GM19455 (cell line): ENCODE data around the gene IQSEC1.
A peak's percentile ranks its signal among the peaks of the same experiment; 100 is the strongest.

Source experiments
- ATAC-seq: cut with Tn5 transposase; IDR thresholded peaks from one replicate; pipeline ENCODE4 v1.9.1; 2021; ENCODE audit not compliant: unreplicated experiment

IQSEC1 gene

GRCh38 chr3:13050446-13050845, 22.8 kb downstream of the IQSEC1 start:
- ATAC-seq, result no peak

GRCh38 chr3:13049400-13049799, 23.8 kb downstream of the IQSEC1 start:
- no peak for ATAC-seq

- ATAC-seq, result no peak
These were observed 25.7 kb downstream of the IQSEC1 start for GRCh38 chr3:13047296-13048165.

DNA sequence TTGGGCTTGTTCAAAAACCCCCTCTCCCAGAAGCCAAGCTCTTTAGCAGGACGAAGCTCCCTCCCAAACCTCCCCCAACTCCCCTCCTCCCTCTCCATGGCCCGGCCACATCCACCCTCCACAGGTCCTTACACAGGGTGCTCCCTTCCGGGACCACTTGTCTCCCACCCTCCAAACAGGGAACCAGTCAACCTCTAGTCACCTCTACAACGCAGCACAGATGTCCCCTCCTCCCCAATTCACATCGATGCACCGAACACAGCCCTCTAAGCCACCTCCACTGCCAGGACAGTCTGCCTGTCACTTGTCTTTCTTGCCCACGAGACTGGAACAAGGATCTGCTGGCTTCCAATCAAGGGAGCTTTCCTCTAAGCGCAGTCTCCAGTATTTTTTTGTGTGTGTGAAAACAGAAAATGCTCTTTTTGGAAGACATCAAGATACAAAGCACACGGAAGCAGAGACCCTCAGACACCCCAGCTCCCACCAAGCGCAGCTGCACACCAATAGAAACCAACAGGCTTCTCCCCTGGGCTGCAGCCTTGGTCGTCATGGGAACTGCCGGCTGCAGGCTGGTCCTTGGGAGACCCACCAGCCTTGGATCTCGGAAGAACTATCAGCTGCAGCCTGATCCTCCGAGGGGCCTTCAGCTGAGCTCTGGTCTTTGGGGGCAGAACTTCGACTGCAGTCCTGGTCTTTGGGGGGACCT, 26.5 kb downstream of the IQSEC1 start:
- peak; percentile 15 for ATAC-seq

- ATAC-seq, result peak; percentile 83
These were observed 27.2 kb downstream of the IQSEC1 start for GRCh38 chr3:13045904-13046568.

DNA sequence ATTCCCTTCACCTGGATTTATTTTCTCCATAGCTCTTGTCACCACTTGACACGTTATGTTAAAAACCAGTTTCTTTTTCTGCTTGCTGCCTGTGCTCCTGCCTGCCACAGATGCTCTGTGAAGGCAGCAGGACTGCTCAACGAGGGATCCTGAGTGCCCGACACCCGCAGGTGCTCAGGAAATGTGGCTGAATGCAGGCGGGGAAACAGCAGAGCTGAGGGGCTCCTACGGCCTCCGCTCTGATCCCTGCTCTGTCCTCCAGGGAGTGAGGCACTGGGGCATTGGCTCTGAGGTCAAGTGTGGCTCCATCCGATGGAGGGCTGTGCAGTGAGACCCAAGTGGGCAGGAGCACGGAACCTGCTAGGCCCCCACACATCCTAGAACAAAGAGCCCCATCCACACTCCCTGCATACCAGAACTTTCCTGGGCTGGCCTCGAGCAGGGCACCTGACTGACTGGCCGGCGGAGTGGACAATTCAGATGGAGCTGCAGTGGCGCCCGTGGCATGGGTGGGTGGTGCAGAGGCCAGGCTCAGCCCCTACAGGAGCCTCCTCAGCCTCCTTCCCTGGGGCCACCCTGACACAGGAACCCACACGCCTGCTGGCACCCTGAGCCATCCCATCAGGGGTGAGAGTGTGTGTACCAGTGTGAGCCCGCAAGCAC, 27.9 kb downstream of the IQSEC1 start:
- ATAC-seq, result no peak

GRCh38 chr3:13044496-13045240, 28.6 kb downstream of the IQSEC1 start:
- no peak for ATAC-seq

GRCh38 chr3:13043656-13044055, 29.6 kb downstream of the IQSEC1 start:
- ATAC-seq, result no peak

- no peak for ATAC-seq
These were observed 30.4 kb downstream of the IQSEC1 start for GRCh38 chr3:13042715-13043271.

- ATAC-seq, result no peak
These were observed 31.0 kb downstream of the IQSEC1 start for GRCh38 chr3:13042127-13042701.

DNA sequence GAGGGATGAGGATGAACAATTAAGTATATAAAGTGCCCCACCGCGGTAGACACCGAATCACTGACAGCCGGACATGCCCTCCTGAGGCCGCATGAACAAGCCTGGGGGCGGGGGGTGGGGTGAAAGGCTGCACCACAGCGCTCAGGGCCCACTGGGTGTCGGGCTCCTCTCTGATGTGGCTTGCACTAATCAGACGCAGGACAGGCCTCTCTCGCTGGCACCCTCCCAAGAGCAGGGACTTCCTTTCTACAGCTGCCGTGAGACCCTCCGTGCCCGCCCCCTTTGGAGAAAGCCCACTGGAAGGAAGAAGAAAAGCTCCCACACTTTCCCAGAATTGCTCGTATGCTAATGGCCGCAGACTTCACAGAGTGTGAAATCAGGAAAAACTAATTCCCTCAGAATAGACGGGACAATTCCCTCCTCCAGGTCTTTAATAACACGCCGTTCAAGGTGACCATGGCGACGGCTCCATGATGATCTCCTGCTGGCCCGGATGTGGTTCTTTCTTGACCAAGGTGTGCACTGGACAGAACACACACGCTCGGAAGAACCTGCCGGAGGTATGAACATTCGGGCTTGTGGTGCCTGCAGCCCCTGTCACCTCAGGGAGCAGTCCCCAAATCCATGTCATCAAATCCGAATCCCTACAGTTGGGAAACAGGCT, 32.0 kb downstream of the IQSEC1 start:
- no peak for ATAC-seq

DNA sequence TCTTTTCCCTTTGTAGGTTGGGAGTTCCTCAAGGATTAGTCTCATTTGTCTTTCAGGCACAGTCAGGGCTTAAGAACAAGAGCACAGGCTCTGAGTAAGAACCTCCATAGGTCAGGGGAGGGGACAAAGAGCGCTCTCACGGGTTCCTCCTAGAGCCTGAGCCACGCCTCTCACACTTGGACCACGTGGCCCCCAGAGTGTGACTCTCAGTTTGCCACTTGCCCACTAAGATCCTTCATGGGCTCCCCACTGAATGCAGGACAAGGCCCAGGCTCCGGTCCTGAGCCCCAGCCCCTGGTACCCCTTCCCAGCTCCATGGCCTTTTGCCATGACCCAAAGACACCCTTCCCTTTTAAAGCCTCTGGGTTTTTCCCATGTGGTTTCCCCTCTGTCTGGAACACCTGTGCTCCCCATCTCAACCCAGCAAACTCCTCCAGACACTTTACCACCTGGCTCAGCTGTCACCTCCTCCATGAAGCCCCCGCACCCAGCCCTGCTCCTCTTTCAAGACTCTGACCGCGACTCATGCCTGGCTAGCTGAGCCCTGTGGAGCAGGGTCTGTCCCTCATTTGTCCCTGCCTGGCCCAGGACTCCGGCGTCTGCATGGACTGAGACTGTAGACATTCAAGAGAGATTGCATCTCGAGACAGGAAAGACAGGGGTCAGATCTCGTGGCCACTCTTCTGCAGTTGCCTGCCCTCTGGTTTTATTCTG, 32.7 kb downstream of the IQSEC1 start:
- peak; percentile 93 for ATAC-seq

- no peak for ATAC-seq
These were observed 33.9 kb downstream of the IQSEC1 start for GRCh38 chr3:13039213-13039896.

- no peak for ATAC-seq
These were observed 35.6 kb downstream of the IQSEC1 start for GRCh38 chr3:13037458-13038117.

GRCh38 chr3:13034861-13035260, 38.4 kb downstream of the IQSEC1 start:
- ATAC-seq, result no peak

- ATAC-seq, result no peak
These were observed 39.0 kb downstream of the IQSEC1 start for GRCh38 chr3:13034109-13034800.

- no peak for ATAC-seq
These were observed 41.0 kb downstream of the IQSEC1 start for GRCh38 chr3:13032206-13032605.
